Middle frontal gyrus (tissue), 1 donor: ENCODE results near the gene KRTAP19-5.
"Not testable (repeated sequence)": the region's sequence is repeated elsewhere in the genome, so short reads cannot be mapped to it uniquely, and the experiment has no call there.

Experiments
- DNase-seq: peaks from one replicate; pipeline ENCODE4 v3.0.0-alpha.2; 2015; ENCODE audit warnings: low spot score; ENCODE audit errors: extremely low spot score

KRTAP19-5 gene

GRCh38 chr21:30502041-30502440, at the start of gene KRTAP19-5:
Gene KRTAP19-5 (minus strand): TSS chr21:30502141. CDS start chr21:30502090, 51 bp downstream.
- no peak for DNase-seq

GRCh38 chr21:30541764-30542163, 39.8 kb upstream of the KRTAP19-5 start, which contains the start of gene KRTAP19-6:
Gene KRTAP19-6 (minus strand): TSS chr21:30541864. CDS start chr21:30541833, 31 bp downstream.
- no peak for DNase-seq

GRCh38 chr21:30518876-30519275, 16.9 kb upstream of the KRTAP19-5 start:
- DNase-seq = no peak

GRCh38 chr21:30515681-30516080, 13.7 kb upstream of the KRTAP19-5 start:
- no peak for DNase-seq

- DNase-seq = not testable (repeated sequence)
Observed at GRCh38 chr21:30505621-30506205, 3.8 kb upstream of the KRTAP19-5 start.

- no peak for DNase-seq
Observed at GRCh38 chr21:30497065-30497464, 4.9 kb downstream of the KRTAP19-5 start, which contains the start of gene KRTAP19-4. Gene KRTAP19-4 (minus strand): TSS chr21:30497165. CDS start chr21:30497110, 55 bp downstream.

DNA sequence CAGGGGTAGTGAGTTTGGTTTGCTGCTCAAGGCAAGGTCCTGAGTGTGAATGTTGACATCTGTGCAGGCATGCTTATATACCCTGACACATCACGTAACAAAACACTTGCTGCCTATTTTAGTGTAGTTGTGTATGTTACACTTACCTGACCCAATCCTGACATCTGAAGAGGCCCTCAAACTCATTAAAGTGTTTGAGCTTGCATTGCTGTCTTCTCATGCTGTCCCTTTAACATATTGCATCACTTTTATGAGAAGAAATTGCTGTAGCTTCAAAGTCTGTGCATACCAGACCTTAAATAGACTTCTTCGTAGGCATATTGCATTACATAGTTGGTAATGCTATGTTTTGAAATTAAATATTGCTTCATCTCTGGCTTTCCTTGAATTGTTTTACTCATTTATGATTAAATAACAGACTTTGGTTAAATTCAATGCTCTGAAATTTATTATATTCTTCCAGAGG, 9.9 kb downstream of the KRTAP19-5 start, which contains the start of gene KRTAP19-3:
Gene KRTAP19-3, minus strand, starts transcription at position 51 of the 466 bp plus-strand sequence. CDS start 56 bp downstream, outside the sequence.
- DNase-seq = no peak

DNA sequence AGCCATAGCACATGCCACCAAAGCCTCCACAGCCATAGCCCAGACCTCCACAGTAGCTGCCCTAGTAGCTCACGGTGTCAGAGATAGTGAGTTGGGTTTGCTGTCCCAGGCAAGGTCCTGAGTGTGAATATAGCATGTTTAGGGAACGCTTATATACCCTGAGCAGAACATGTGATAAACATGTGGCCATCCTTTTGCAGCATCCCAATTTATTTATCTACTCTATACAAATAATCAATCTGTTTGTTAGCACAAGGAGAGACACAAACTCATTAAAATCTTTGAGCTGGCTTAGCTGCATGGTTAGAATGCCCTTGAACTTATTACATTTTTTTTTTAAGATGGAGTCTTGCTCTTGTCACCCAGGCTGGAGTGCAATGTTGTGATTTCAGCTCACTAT, 14.6 kb downstream of the KRTAP19-5 start, which contains the start of gene KRTAP19-2:
Gene KRTAP19-2, minus strand, starts transcription at position 101 of the 400 bp plus-strand sequence. Its CDS starts 88 bp downstream, at position 13.
- DNase-seq = no peak

DNA sequence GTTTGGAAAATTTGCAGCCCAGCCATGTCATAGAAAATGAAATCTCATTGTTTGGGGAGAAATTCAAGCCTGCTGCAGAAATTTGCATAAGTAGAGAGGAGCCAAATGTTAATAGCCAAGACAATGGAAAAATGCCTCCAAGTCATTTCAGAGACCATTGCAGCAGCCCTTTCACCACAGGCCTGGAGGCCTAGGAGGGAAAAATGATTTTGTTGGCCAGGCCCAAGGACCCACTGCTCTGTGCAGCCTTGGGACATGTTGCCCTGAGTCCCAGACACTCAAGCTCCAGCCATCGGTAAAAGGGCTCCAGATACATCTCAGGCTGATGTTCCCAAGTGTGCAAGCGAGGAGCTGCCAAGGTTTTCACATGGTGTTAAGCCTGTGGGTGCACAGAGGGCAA, 15.8 kb downstream of the KRTAP19-5 start:
- no peak for DNase-seq

GRCh38 chr21:30482130-30482529, 19.8 kb downstream of the KRTAP19-5 start:
- no peak for DNase-seq

DNA sequence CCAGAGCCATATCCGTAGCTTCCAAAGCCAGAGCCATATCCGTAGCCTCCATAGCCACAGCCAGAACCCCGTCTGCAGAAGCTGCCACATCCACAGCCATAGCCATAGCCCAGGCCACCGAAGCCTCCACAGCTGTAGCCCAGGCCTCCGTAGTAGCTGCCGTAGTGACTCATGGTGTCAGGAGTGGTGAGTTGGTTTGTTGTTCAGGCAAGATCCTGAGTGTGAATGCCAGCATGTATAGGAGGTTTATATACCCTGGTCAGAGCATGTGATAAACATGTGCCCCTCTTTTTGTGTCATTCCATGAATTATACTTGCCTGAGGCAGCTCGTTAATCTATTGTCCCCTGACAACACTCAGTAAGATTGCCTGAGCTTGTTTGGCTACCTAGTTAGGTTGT, 21.8 kb downstream of the KRTAP19-5 start, which contains the start of gene KRTAP19-1:
Gene KRTAP19-1, minus strand, starts transcription at position 223 of the 400 bp plus-strand sequence. Its CDS starts 50 bp downstream, at position 173.
- DNase-seq = no peak

GRCh38 chr21:30479259-30479658, 22.7 kb downstream of the KRTAP19-5 start:
- DNase-seq = no peak

GRCh38 chr21:30478004-30478403, 23.9 kb downstream of the KRTAP19-5 start:
- no peak for DNase-seq

- no peak for DNase-seq
Observed at GRCh38 chr21:30468900-30469714, 32.8 kb downstream of the KRTAP19-5 start.

DNA sequence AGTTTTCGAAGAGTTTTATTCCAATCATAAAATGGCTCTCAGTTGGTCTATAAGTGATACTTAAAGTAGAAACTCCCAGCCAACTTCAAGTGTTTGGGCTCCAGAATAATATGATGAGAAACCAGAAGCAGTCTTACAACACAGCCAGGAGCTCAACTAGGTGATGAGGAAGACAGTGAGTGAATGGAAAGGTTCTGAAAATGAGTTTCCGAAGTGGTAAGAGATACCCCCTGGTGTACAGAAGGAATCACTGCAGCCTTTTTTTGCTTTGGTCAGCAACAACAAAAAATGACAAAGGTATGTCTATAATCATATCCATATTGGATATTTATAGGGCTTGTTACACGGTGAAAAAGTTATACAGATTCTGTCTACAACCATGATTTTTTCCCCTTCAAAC, 38.2 kb downstream of the KRTAP19-5 start:
- no peak for DNase-seq
